Stimulated activated naive CD4-positive, alpha-beta T cell (primary cell): Measurements from ENCODE around the gene BRINP3.

ENCODE experiments used
- DNase-seq, 6 experiments: peaks; one replicate each; lab custom pipeline; 2025; lab: John Stamatoyannopoulos, UW

Gene BRINP3

GRCh38 chr1:190104961-190105360 lies 372.7 kb downstream of the BRINP3 start:
- no peak for DNase-seq

GRCh38 chr1:190102757-190103326 lies 374.8 kb downstream of the BRINP3 start:
- DNase-seq = no peak

DNA sequence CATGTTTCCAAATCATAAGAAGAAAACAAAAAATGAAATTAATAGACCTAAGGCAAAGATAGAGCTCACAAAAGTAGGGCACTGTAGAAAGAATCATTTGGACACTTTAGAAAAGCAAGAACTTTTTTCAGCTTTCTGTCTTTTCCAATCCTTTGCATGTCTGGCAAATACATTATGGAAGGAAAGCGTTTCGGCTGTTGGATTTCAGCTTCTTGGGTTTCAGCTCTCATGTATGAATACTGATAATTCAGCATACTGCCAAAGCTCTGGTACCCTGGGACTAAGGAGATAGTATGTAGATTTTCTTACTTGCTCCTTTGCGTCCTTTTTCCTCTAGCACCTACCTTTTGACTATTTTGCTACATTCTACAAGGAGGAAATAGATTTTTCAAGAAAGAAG lies 375.9 kb downstream of the BRINP3 start:
- DNase-seq = no peak

GRCh38 chr1:190098756-190099155 lies 378.9 kb downstream of the BRINP3 start:
- no peak for DNase-seq

DNA sequence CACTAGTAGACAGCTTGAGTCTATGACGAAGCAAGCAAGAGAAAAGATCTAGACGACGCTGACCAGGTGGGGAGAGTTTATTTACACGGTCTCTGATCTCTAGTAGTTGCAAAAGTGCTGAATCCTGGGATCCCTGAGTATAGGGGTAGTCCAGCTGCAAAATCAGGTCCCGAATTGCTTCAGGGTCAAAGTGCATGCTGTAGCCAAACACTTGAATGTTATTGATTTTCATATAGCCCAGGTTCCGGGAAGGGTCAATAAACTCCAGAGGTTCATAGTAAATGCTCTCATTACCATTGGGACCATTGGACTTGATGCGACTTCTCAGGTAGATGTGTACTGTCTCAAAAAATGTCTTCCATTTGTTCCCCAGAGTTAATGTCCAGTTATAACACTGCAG lies 379.6 kb downstream of the BRINP3 start:
- no peak for DNase-seq

GRCh38 chr1:190095596-190095995 lies 382.1 kb downstream of the BRINP3 start:
- no peak for DNase-seq

DNA sequence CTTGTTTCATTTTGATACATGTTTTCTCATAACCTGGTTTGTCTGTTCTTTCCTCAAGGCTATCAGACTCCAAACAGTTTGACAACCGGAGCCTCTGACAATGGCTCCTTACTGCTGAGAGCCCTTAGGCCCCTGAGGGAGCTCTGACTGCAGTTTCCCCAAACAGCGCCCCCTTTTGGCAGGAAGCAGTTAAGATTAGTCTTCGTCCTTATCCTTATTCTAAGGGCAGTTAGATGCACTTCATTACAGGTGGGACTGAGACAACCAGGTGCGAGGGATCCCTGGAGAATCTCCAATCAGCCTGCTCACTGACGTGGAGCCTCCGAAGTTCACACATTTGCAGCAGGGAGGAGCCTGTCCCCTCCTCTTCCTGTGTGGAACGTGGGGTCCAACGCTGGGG lies 393.1 kb downstream of the BRINP3 start:
- DNase-seq = no peak

- no peak for DNase-seq
Observed at GRCh38 chr1:190068304-190068703, 409.4 kb downstream of the BRINP3 start.

DNA sequence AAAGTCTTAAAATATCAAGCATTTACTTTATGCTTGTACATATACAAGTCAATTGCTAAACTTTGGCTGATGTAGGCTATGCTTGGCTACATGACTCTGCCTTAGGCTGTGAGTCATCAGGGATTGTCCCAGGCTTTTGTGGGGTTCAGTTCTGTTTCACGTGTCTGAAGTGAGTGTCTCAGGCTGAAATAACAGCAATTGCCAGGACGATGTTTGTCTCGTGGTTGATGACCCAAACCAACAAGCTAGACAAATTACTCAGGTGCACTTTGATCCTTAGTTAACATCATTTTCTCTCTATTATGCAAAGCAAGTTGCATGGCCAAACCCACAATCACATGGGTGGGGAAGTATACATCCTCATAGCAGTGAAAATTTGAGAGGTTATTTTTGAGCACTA lies 410.1 kb downstream of the BRINP3 start:
- no peak for DNase-seq

DNA sequence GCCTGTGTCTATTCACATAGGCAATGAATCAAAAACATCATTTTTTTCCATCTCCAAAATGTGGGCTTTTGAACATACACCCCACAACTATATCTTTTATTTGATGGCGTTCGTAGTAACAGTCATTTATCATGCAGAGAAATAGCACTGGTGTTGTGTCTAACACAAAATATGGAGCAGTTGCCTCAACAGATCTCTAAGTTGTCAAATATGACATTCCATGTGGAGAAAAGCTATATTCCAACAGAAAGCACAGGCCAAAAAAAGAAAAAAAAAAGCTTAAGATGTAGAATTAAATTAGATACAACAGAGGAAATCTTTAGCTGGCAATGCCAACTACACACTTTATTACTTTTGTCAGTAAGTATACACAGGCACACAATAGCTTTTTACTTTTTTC lies 411.7 kb downstream of the BRINP3 start:
- DNase-seq = no peak

DNA sequence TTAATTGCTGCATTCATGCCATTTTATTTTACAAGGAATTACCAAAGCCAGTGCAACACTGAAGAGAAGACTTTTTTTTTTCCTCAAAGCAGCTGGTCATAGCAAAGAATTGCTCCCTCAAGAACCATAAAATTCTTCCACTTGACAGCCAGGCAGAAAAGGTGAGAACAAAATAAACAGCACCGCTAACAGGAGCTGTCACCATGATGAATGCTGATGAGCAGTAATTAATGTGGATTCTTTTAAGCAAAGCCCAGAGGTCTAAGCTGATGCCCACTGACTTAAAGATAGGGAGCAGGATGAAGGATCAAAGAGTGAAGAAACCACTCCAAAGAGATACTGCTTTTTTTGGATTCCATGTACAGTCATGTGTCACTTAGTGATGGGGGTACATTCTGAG lies 428.4 kb downstream of the BRINP3 start:
- no peak for DNase-seq
